NT2/D1 (cell line): Measurements from ENCODE around the gene RAB4A.

ENCODE experiments used
- YY1 ChIP-seq: IDR thresholded peaks from 2 replicates; pipeline ENCODE4 v1.6.1; 2011; ENCODE audit not compliant: insufficient read length, insufficient read depth
- ZNF274 ChIP-seq: IDR thresholded peaks from 2 replicates; pipeline ENCODE4 v1.6.1; 2011; ENCODE audit warnings: mild to moderate bottlenecking, low read depth, low read length

DNA sequence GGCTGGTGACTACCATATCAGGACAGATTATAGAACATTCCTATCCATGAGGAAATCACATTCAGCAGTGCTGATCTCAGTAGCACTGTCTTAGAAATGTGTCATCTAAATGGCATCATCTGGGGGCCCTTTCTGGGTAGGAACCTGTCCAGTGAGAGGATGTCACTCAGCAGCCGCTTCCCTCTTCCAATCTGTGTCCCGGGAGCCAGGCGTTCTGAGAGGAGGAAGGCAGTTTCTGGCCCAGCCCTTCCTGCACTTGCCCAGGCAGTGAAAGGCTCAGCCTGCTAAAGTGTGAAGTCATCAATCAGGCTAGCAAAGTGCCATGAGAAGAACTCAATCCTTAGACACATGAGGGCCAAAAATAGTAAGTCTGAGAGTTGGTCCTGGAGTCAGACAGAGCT lies 25.6 kb downstream of the RAB4A start:
- TF ChIP-seq ZNF274 (no peak), YY1 (no peak)
